NCI-H128 (cell line): ENCODE results near the gene ABLIM3.
"Not testable (repeated sequence)": the region's sequence is repeated elsewhere in the genome, so short reads cannot be mapped to it uniquely, and the experiment has no call there.

Experiments used
- DNase-seq: peaks from one replicate; lab custom pipeline; 2025; ENCODE audit not compliant: unreplicated experiment; lab: John Stamatoyannopoulos, UW

The ABLIM3 gene

GRCh38 chr5:149185067-149185466 is 43.8 kb downstream of the ABLIM3 start:
- no peak for DNase-seq

GRCh38 chr5:149186506-149186905 is 45.2 kb downstream of the ABLIM3 start:
- DNase-seq, result no peak

- DNase-seq, result not testable (repeated sequence)
These were observed 46.3 kb downstream of the ABLIM3 start for GRCh38 chr5:149187617-149188016.

GRCh38 chr5:149188383-149188782 is 47.1 kb downstream of the ABLIM3 start:
- DNase-seq, result no peak

GRCh38 chr5:149195337-149195887 is 54.1 kb downstream of the ABLIM3 start:
- DNase-seq, result no peak

GRCh38 chr5:149195962-149196361 is 54.7 kb downstream of the ABLIM3 start:
- no peak for DNase-seq

- DNase-seq, result no peak
These were observed 56.9 kb downstream of the ABLIM3 start for GRCh38 chr5:149198148-149198547.

GRCh38 chr5:149200355-149200754 is 59.1 kb downstream of the ABLIM3 start:
- no peak for DNase-seq

GRCh38 chr5:149201121-149201637 is 59.9 kb downstream of the ABLIM3 start:
- no peak for DNase-seq

- no peak for DNase-seq
These were observed 61.7 kb downstream of the ABLIM3 start for GRCh38 chr5:149202910-149203451.

GRCh38 chr5:149203921-149204441 is 62.7 kb downstream of the ABLIM3 start:
- no peak for DNase-seq

GRCh38 chr5:149205625-149206523 is 64.6 kb downstream of the ABLIM3 start:
- DNase-seq, result no peak

GRCh38 chr5:149206524-149207141 is 65.3 kb downstream of the ABLIM3 start:
- no peak for DNase-seq

- no peak for DNase-seq
These were observed 66.5 kb downstream of the ABLIM3 start for GRCh38 chr5:149207831-149208230.

GRCh38 chr5:149210225-149210624 is 68.9 kb downstream of the ABLIM3 start:
- DNase-seq, result no peak

GRCh38 chr5:149210968-149211490 is 69.7 kb downstream of the ABLIM3 start:
- DNase-seq, result no peak

GRCh38 chr5:149211566-149211965 is 70.3 kb downstream of the ABLIM3 start:
- DNase-seq, result no peak

GRCh38 chr5:149212198-149212951 is 71.1 kb downstream of the ABLIM3 start:
- DNase-seq, result no peak

- no peak for DNase-seq
These were observed 72.1 kb downstream of the ABLIM3 start for GRCh38 chr5:149213264-149213880.
